ENCODE data around the gene WWC1.

DNA sequence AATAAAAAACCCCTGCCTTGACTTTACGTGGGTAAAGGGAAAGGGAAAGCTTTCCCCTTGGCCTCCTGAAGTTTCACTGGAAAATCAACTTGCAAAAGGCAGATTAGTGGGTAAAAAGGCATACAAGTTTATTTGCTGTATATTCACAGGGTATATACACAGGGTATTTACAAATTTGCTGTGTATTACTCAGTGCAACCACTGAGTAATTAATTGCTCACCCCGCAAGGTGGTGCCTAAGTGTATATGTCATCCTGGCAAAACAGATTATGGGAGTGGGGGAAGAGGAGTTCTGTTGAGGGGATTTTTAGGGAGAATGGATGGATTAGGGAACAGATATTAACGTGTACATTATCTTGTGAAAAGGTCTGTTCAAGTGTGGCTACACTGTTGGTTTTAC lies 187.7 kb downstream of the WWC1 start:
- TF ChIP-seq, protein P1, sequence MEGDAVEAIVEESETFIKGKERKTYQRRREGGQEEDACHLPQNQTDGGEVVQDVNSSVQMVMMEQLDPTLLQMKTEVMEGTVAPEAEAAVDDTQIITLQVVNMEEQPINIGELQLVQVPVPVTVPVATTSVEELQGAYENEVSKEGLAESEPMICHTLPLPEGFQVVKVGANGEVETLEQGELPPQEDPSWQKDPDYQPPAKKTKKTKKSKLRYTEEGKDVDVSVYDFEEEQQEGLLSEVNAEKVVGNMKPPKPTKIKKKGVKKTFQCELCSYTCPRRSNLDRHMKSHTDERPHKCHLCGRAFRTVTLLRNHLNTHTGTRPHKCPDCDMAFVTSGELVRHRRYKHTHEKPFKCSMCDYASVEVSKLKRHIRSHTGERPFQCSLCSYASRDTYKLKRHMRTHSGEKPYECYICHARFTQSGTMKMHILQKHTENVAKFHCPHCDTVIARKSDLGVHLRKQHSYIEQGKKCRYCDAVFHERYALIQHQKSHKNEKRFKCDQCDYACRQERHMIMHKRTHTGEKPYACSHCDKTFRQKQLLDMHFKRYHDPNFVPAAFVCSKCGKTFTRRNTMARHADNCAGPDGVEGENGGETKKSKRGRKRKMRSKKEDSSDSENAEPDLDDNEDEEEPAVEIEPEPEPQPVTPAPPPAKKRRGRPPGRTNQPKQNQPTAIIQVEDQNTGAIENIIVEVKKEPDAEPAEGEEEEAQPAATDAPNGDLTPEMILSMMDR (IDR thresholded peaks at IDR 0.05): no peak
- TF ChIP-seq TCF7L2 (IDR thresholded peaks at IDR 0.05; ENCODE audit: low read depth, low read length) (no peak), SIN3A (IDR thresholded peaks at IDR 0.05; ENCODE audit: borderline replicate concordance, insufficient read depth, low read depth, low read length) (no peak)
- TF ChIP-seq, protein P2, sequence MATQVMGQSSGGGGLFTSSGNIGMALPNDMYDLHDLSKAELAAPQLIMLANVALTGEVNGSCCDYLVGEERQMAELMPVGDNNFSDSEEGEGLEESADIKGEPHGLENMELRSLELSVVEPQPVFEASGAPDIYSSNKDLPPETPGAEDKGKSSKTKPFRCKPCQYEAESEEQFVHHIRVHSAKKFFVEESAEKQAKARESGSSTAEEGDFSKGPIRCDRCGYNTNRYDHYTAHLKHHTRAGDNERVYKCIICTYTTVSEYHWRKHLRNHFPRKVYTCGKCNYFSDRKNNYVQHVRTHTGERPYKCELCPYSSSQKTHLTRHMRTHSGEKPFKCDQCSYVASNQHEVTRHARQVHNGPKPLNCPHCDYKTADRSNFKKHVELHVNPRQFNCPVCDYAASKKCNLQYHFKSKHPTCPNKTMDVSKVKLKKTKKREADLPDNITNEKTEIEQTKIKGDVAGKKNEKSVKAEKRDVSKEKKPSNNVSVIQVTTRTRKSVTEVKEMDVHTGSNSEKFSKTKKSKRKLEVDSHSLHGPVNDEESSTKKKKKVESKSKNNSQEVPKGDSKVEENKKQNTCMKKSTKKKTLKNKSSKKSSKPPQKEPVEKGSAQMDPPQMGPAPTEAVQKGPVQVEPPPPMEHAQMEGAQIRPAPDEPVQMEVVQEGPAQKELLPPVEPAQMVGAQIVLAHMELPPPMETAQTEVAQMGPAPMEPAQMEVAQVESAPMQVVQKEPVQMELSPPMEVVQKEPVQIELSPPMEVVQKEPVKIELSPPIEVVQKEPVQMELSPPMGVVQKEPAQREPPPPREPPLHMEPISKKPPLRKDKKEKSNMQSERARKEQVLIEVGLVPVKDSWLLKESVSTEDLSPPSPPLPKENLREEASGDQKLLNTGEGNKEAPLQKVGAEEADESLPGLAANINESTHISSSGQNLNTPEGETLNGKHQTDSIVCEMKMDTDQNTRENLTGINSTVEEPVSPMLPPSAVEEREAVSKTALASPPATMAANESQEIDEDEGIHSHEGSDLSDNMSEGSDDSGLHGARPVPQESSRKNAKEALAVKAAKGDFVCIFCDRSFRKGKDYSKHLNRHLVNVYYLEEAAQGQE (IDR thresholded peaks at IDR 0.05; ENCODE audit: insufficient read depth in 1 of 2, low read depth in 2 of 2, low read length in 1 of 2): no peak

Measured in Panc1 (cell line).